HG03558 (cell line): ENCODE results near the gene COA8.
"Not testable (repeated sequence)": the region's sequence is repeated elsewhere in the genome, so short reads cannot be mapped to it uniquely, and the experiment has no call there.

Experiments used
- ATAC-seq: cut with Tn5 transposase; IDR thresholded peaks from one replicate; pipeline ENCODE4 v1.9.1; 2021; ENCODE audit warnings: moderate number of reproducible peaks; ENCODE audit not compliant: unreplicated experiment; ENCODE audit errors: extremely low read depth

Gene COA8

GRCh38 chr14:103525430-103526246 lies 37.1 kb upstream of the COA8 start:
- not testable (repeated sequence) for ATAC-seq

- ATAC-seq: no peak
Measured at GRCh38 chr14:103526247-103526913, 36.4 kb upstream of the COA8 start.

DNA sequence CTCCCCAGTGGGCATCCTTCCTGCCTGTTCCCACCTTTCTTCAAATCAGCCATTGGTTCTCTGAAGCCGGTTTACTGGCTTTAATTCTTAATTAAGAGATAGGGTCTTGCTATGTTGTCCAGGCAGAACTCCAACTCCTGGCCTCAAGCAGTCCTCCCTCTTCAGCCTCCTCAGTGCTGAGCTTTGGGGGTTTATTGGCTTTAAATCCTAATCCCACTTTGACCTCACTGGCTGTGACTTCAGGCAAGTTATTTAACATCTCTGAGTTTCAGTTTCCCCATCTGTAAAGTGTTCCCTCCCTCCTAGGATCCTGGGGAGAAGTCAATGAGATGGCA lies 35.9 kb upstream of the COA8 start:
- no peak for ATAC-seq

- ATAC-seq: no peak
Measured at GRCh38 chr14:103527408-103528145, 35.2 kb upstream of the COA8 start.

DNA sequence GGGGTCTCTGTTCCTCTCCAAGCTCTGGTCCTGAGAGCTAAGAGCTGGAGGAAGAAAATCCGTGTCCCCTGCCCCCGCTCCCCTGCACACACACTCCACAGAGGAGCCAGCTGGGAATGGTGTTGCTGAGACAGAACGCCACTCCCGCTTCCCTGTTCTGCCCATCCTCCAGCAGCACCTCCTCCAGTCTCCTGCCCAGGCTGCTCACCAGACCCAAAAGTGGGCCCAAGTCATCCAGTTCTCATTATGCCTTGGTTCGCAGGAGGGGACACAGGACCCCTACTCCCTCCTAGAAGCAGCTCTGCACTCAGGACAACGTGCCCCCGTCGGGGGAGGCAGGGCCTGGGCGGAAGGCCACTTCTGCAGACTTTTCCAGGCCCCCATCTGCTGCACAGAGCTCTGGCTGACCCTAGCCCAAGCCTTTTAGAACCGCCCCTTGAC lies 34.6 kb upstream of the COA8 start:
- no peak for ATAC-seq

GRCh38 chr14:103528587-103529382 lies 34.0 kb upstream of the COA8 start, which contains the start of gene TRMT61A:
Gene TRMT61A (plus strand): TSS chr14:103529196. CDS start chr14:103529979, 783 bp downstream.
- ATAC-seq: no peak

- ATAC-seq: no peak
Measured at GRCh38 chr14:103529383-103530365, 33.1 kb upstream of the COA8 start.

DNA sequence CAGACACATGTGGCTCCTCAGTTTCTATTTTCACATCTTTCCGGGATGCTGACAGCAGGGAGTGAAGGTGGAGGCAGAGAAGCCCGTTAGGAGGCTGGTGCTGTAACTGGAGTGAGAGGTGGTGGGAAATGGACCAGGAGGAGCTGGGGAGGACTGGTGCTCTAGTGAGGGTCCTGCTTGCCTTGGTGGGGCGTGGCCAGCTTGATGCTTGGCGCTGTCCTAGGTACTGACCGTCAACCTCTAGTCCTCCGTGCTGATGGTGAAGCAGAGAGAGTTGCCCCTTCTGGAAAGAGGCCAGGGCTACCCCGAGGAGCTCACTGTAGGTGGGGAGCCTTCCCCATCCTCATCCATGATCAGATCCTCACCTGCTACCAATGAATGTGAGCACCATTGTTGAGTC lies 32.4 kb upstream of the COA8 start:
- no peak for ATAC-seq

DNA sequence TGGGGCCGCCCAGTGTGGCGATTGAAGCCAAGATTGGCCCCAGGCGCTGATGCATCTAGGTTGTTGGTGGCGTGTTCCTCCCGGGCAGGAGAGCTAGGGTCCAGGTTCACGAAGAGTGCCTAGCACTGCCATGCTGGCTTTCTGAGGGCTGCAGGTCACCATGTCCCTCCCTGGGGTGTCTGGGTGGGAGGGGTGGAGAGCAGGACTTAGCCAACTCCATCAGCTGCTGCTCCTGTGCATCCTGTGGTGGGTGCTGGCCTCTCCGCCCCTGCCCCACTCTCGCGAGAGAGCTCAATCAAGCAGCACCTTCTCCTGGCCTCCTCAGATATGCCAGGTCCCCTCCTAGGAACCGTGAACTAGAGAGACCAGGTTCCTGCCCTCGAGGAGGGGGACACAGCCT lies 31.9 kb upstream of the COA8 start:
- no peak for ATAC-seq

- ATAC-seq: no peak
Measured at GRCh38 chr14:103531421-103532215, 31.1 kb upstream of the COA8 start.

DNA sequence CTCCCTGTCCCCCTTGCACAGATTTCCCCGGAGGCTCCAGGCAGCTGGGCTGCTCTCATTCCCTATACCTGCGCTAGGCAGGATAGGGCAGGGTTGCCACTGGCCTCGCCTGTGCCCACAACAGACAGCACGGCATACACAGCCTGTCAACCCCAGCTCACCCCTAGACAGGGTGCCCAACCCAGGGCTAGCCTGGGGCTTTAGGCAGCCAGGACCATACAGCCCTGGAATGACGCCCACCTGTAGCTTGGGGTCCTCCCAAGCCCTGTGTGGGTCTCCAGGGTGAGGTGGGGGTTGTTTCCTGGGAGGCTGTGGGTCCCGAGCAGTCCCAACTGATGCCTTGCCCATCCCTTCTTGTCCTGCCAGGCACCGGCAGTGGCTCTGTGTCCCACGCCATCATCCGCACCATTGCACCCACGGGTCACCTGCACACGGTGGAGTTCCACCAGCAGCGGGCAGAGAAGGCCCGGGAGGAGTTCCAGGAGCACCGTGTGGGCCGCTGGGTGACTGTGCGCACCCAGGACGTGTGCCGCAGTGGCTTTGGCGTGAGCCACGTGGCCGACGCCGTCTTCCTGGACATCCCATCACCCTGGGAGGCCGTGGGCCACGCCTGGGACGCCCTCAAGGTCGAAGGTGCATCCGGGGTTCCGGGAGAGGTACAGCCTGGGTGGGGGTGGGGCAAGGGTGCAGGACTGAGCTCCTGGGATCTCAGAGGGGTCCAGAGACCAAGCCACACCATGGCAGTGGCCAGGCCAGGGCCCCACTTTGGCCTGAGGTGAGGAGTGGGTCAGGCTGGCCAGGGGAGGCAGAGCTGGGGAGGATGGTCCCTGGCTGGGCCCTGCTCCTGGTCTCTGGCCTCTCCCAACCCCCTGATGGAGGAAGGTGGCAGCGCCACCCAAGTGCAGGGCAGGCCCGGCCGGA lies 30.3 kb upstream of the COA8 start:
- ATAC-seq: no peak

DNA sequence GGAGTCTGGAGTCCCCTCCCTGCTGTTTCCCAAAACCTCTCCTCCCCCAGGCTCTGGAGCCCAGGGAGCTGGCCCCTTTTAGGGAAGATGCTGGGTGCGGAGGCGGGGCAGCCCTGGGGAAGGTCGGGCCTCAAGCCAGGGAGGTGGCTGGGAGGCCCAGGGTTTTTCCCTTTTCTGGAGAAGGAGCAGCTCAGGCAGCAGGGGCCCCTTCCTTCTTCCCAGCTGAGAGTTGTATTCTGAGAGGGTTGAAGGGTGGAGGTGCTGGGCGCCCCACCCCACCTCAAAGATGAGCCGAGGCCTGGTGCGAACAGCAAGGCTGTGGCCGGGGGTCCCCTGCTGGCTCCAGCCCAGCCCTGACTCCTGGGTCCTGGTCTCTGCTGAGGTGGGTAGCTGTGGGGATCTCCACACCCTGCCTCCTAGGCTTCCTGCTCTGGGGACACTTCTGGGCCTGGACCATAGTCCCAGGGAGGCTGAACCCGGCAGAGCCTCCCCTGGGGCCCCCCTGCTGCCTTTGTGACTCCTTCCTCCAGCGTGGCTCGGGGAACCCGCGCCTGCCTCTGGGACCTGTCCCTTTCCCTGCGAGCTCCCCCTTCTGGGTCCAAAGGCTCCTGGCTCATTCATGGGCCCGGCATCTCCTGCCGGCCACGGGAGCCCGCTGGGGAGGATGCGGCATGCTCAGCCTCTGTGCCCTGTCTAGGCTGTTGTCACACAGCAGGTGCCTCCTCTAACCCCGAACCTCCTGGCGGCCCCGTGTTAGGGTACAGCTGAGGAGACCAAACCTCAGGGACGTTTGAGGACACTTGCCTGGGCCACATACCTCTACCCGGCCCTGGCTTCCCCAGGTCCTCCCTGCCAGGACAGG lies 29.4 kb upstream of the COA8 start:
- ATAC-seq: no peak

DNA sequence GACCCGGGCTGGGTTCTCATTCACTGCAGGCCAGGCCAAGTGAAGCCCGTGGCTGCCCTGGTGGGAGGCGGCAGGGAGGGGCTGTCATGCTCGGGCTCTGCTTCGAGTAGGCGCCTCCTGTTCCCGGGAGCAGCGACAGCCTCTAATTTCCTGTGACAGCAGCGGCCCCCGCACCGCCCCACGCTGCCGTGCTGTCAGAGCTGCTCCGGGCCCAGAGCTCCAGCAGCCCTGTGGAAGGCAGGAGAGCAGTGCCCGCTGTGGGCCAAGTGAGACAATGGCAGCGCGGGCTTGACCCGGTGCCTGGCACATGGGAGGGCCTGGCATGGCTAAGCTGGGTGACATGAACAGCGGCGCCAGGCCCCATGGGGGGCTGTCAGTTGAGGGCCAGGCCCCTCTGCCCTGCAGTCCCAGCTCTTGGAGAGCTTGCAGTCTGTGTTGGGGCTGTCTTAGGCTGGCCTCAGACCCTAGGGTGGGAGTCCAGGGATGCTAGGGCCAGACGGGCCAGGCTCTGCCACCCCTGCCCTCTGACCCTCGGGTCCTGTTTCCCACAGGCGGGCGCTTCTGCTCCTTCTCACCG lies 28.7 kb upstream of the COA8 start:
- ATAC-seq: no peak

DNA sequence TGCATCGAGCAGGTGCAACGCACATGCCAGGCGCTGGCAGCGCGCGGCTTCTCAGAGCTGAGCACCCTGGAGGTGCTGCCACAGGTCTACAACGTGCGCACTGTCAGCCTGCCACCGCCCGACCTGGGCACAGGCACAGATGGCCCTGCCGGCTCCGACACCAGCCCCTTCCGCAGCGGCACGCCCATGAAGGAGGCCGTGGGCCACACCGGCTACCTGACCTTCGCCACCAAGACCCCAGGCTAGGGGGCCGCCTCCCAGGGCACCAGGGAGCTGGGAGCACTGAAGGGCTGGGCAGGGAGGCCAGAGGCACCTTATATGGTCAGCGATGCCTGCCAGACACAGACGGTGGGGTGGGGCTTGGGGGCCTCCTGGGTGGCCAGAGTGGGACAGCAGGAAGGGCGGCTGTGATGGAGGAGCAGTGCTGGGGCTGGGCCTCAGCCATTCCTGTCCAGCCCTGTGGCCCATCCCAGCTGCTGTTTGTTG lies 28.1 kb upstream of the COA8 start:
- ATAC-seq: no peak

DNA sequence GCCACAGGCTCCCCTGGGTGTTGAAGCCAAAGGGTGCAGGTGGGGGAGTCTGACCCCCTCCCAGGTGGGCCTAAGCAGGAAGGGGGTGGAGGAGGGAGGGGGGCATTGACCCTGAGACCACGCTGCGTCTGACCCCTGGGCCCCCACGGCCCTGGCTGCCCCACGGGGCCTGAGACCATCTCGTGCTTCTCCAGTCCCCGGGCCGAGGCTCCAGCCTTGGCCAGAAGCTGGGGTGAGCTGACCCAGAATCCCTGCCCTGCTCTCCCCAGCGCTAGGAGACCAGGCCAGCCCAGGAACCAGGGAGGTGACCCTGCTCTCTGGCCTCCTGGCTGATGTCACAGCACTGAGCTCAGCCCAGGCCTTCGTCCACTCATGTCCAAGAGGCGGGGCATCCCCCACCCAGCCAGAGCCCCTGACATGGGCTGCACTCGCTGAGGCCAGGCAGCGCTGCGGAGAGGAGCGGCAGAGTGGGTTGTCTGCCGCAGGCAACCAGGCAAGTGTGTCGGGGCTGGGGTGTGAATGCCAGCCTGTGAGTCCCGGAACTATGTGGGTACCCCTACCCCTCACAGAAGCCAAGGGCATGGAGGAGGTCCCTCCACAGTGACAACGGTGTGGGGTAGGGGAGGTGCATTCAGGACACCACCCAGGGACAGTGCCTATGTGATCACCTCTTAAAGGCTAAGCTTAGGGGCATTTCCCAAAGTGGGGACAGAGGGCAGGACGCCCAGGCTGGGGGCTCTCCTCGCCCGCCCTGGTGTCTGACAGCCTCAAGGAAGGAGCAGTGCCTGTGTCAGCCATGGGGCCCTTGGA lies 27.5 kb upstream of the COA8 start:
- no peak for ATAC-seq
